NCI-H82 treated with DMSO at 0.1 percent for 48 hours (cell line): ENCODE results near the gene MYOC.
"Not testable (repeated sequence)": the region's sequence is repeated elsewhere in the genome, so short reads cannot be mapped to it uniquely, and the experiment has no call there.

ENCODE experiments used
- DNase-seq: peaks from one replicate; lab custom pipeline; 2025; ENCODE audit not compliant: unreplicated experiment; lab: John Stamatoyannopoulos, UW

The MYOC gene

GRCh38 chr1:171610385-171610784 is 42.1 kb downstream of the MYOC start:
- DNase-seq, result no peak

GRCh38 chr1:171606402-171606941 is 46.0 kb downstream of the MYOC start:
- no peak for DNase-seq

DNA sequence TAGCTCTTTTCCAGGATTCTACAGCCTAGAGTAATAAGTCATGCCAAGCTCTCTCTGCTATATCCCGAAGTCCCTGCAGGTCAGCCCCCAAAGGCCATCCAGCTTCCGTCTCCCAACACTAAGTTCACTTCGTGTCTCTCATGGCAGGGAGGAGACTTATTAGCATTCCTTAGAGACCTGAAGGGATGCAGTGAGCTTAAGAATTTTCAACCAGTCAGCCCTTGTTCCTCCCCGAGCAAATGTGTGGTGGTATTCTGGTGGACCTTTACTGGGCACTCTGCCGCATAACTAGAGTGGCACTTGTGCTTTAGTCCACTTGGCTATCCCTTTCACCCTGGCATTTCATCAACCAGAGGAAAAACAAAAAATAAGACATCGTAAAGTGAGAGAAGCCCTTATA is 49.4 kb downstream of the MYOC start:
- not testable (repeated sequence) for DNase-seq

DNA sequence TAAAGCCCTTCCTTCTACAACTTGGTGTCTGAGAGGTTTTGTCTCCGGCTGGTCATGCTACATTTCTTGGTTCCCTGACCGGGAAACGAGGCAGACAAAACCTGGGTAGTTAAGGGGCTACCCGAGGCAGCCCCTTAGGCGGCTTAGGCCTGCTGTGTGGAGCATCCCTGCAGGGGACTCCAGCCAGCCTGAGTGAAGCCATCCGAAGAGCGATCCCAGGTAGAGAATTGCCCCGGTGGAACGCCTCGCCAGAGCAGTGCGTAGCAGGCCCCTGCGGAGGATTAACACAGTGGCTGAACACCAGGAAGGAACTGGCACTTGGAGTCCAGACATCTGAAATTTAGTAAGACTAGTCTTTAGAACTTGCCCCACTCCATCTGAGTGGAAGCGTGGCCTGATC is 51.6 kb downstream of the MYOC start:
- no peak for DNase-seq

DNA sequence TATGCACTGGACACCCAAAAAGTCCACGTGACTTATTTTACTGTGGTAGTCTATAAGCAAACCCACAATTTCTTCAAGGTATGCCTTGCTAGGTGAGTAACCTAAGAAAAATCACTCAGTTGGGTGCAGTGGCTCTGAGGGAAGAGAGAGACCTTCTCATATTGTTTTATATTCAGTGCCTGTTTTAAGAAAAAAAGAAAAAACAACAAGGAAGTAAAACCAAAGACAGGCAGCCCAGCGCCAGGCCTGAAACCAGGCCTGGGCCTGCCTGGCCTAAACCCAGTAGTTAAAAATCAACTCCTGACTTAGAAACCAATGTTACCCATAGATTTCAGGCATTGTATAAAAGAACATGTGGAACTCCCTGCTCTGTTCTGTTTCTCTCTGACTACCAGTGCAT is 52.2 kb downstream of the MYOC start:
- DNase-seq, result not testable (repeated sequence)

- DNase-seq, result no peak
These were observed 55.3 kb downstream of the MYOC start for GRCh38 chr1:171597203-171597602.

DNA sequence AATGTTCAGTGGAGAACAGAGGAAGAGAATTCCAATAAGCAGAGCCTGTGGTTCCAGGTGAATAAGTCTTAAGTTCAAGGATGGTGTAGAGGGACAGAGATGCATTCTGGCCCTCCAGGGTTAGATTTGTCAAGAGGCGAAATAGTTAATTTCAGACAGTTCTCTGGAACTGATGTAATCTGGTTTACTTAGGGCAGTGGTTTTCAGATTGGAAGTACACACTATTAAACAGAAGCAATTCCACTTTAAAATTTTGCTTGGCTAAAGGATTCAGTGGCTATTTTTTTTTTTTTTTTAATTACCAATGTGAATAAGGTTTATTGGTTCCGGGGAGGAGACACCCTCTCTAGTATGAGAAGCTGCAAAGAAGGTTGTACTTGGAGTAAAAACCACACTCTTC is 55.8 kb downstream of the MYOC start:
- DNase-seq, result no peak

GRCh38 chr1:171596119-171596518 is 56.4 kb downstream of the MYOC start:
- no peak for DNase-seq

GRCh38 chr1:171595324-171595723 is 57.2 kb downstream of the MYOC start:
- DNase-seq, result no peak

- DNase-seq, result no peak
These were observed 62.5 kb downstream of the MYOC start for GRCh38 chr1:171590022-171590421.

GRCh38 chr1:171588230-171588629 is 64.3 kb downstream of the MYOC start:
- DNase-seq, result no peak

GRCh38 chr1:171585715-171586114 is 66.8 kb downstream of the MYOC start:
- no peak for DNase-seq
